Left kidney (tissue), 2 donors: ENCODE measurements around the gene PPHLN1. TPM values are rescaled to one million over a fixed set of nuclear protein-coding genes. Genes with fewer than 3 reads are reported as not detected.

Experiments
- DNase-seq: peaks from one replicate; pipeline ENCODE4 v3.0.0-alpha.2; 2013
- polyA plus RNA-seq: library from polyadenylated mRNA; unstranded; fragments of 120-200 nt; gene quantifications from one replicate; pipeline ENCODE4 v1.2.1, GENCODE V29; 2013; ENCODE audit not compliant: insufficient read length

PPHLN1 gene
- polyA plus RNA-seq, 1 donor, result 79.3 TPM

- DNase-seq, result peak; percentile 45
These were observed 156.2 kb downstream of the PPHLN1 start for GRCh38 chr12:42482041-42482747.

GRCh38 chr12:42482748-42483520 lies 157.0 kb downstream of the PPHLN1 start:
- peak; percentile 85 for DNase-seq

GRCh38 chr12:42483521-42483790 lies 157.5 kb downstream of the PPHLN1 start:
- DNase-seq, result peak; percentile 43

GRCh38 chr12:42484996-42485395 lies 159.0 kb downstream of the PPHLN1 start:
- no peak for DNase-seq

- no peak for DNase-seq
These were observed 159.9 kb downstream of the PPHLN1 start for GRCh38 chr12:42485823-42486222.

- no peak for DNase-seq
These were observed 160.4 kb downstream of the PPHLN1 start for GRCh38 chr12:42486407-42486806.

GRCh38 chr12:42490261-42490842 lies 164.4 kb downstream of the PPHLN1 start:
- DNase-seq, result no peak

Other genes starting within 250 kb of the PPHLN1 start
- 35.1 TPM for gene GXYLT1, start 181.3 kb upstream of the PPHLN1 start, polyA plus RNA-seq
- gene YAF2, start 87.9 kb upstream of the PPHLN1 start, polyA plus RNA-seq, result 29.0 TPM
- 96.7 TPM for gene ZCRB1, start 73 bp upstream of the PPHLN1 start, polyA plus RNA-seq